Effector memory CD4-positive, alpha-beta T cell (primary cell): ENCODE results near the gene RGS9.
A peak's percentile ranks its signal among the peaks of the same experiment; 100 is the strongest.
"Not testable (repeated sequence)": the region's sequence is repeated elsewhere in the genome, so short reads cannot be mapped to it uniquely, and the experiment has no call there.

Source experiments
- DNase-seq, 3 donors: peaks; one replicate each; pipeline ENCODE4 v3.0.0-alpha.2; 2020
- H3K27ac ChIP-seq: 2 replicates; pipeline ENCODE4 v1.7.0; 2013; ENCODE audit warnings: mild to moderate bottlenecking, low read length, moderate library complexity; ENCODE audit not compliant: insufficient read depth, poor library complexity, severe bottlenecking
- H3K27me3 ChIP-seq: replicated peaks from 2 replicates; pipeline ENCODE4 v1.7.0; 2013; ENCODE audit warnings: mild to moderate bottlenecking, low read length; ENCODE audit not compliant: insufficient read depth, control insufficient read depth, poor library complexity, severe bottlenecking
- H3K36me3 ChIP-seq: 2 replicates; pipeline ENCODE4 v1.7.0; 2013; ENCODE audit warnings: mild to moderate bottlenecking, low read length, moderate library complexity; ENCODE audit not compliant: control insufficient read depth, insufficient read depth
- H3K4me1 ChIP-seq: 2 replicates; pipeline ENCODE4 v1.7.0; 2013; ENCODE audit warnings: low read length, mild to moderate bottlenecking; ENCODE audit not compliant: control insufficient read depth, insufficient read depth, poor library complexity, severe bottlenecking
- H3K4me3 ChIP-seq: 2 replicates; pipeline ENCODE4 v1.7.0; 2013; ENCODE audit warnings: low read length, low read depth, mild to moderate bottlenecking; ENCODE audit not compliant: insufficient read depth, poor library complexity, severe bottlenecking
- H3K9me3 ChIP-seq: 2 replicates; pipeline ENCODE4 v1.7.0; 2013; ENCODE audit warnings: mild to moderate bottlenecking, low read length, moderate library complexity; ENCODE audit not compliant: control insufficient read depth
- total RNA-seq, 3 donors: gene quantifications; one replicate each; lab custom pipeline; 2026; lab: John Stamatoyannopoulos, UW

RGS9 gene
- total RNA-seq = 2.4 to 15.1 (median 4.6) reads per million in 3 donors

- H3K4me3 ChIP-seq = peak within 1 kb of the TSS; percentile 42
- H3K27ac ChIP-seq = peak within 1 kb of the TSS; percentile 20
- no peaks in the 10 kb centered on the region for H3K27me3 ChIP-seq
- DNase-seq = peak; percentile 81 to 83 (median 82)
- no peaks in the 10 kb centered on the region for H3K36me3 ChIP-seq
- no peaks in the 10 kb centered on the region for H3K9me3 ChIP-seq
- peaks cover 17% of the 10 kb centered on the region for H3K4me1 ChIP-seq
These were observed at the start of gene RGS9 for GRCh38 chr17:65137021-65137939. Gene RGS9, plus strand, starts transcription at chr17:65137370. Its CDS starts 171 bp downstream, at chr17:65137541.

- Histone ChIP-seq H3K9me3 (no peaks in the 10 kb centered on the region), H3K4me1 (no peaks in the 10 kb centered on the region), H3K27ac (no peak overlapping the region), H3K4me3 (no peak overlapping the region), H3K36me3 (no peaks in the 10 kb centered on the region), H3K27me3 (no peaks in the 10 kb centered on the region)
- no peak for DNase-seq
These were observed 48.4 kb upstream of the RGS9 start for GRCh38 chr17:65088621-65089360.

- Histone ChIP-seq H3K4me1 (no peaks in the 10 kb centered on the region), H3K27ac (no peak overlapping the region), H3K27me3 (no peaks in the 10 kb centered on the region), H3K9me3 (no peaks in the 10 kb centered on the region), H3K36me3 (no peaks in the 10 kb centered on the region), H3K4me3 (no peak overlapping the region)
- no peak for DNase-seq
These were observed 44.9 kb upstream of the RGS9 start for GRCh38 chr17:65092262-65092661.

- not testable (repeated sequence) for H3K27ac ChIP-seq, H3K9me3 ChIP-seq, H3K27me3 ChIP-seq, DNase-seq, H3K4me1 ChIP-seq, H3K4me3 ChIP-seq, H3K36me3 ChIP-seq
These were observed 44.3 kb upstream of the RGS9 start for GRCh38 chr17:65092721-65093356.

GRCh38 chr17:65093930-65094329, 43.2 kb upstream of the RGS9 start:
- no peak for DNase-seq
- H3K9me3 ChIP-seq = no peaks in the 10 kb centered on the region
- no peaks in the 10 kb centered on the region for H3K36me3 ChIP-seq
- no peak overlapping the region for H3K4me3 ChIP-seq
- no peak overlapping the region for H3K27ac ChIP-seq
- no peaks in the 10 kb centered on the region for H3K4me1 ChIP-seq
- H3K27me3 ChIP-seq = no peaks in the 10 kb centered on the region

- Histone ChIP-seq H3K36me3 (no peaks in the 10 kb centered on the region), H3K4me1 (peaks cover 6% of the 10 kb centered on the region), H3K4me3 (no peak overlapping the region), H3K27ac (no peak overlapping the region), H3K9me3 (no peaks in the 10 kb centered on the region), H3K27me3 (no peaks in the 10 kb centered on the region)
- no peak for DNase-seq
These were observed 41.7 kb upstream of the RGS9 start for GRCh38 chr17:65095465-65095864.

- not testable (repeated sequence) for H3K9me3 ChIP-seq, DNase-seq, H3K36me3 ChIP-seq, H3K4me3 ChIP-seq, H3K27ac ChIP-seq, H3K27me3 ChIP-seq
- H3K4me1 ChIP-seq = peaks cover 13% of the 10 kb centered on the region
These were observed 40.8 kb upstream of the RGS9 start for GRCh38 chr17:65096382-65096781.

GRCh38 chr17:65097110-65097509, 40.1 kb upstream of the RGS9 start:
- Histone ChIP-seq H3K4me3 (no peak overlapping the region), H3K9me3 (no peaks in the 10 kb centered on the region), H3K36me3 (no peaks in the 10 kb centered on the region), H3K27ac (no peak overlapping the region), H3K27me3 (no peaks in the 10 kb centered on the region), H3K4me1 (peaks cover 13% of the 10 kb centered on the region)
- no peak for DNase-seq

- H3K27ac ChIP-seq = no peak overlapping the region
- no peaks in the 10 kb centered on the region for H3K36me3 ChIP-seq
- peaks cover 13% of the 10 kb centered on the region for H3K4me1 ChIP-seq
- no peaks in the 10 kb centered on the region for H3K9me3 ChIP-seq
- no peaks in the 10 kb centered on the region for H3K27me3 ChIP-seq
- H3K4me3 ChIP-seq = no peak overlapping the region
- no peak for DNase-seq
These were observed 37.7 kb upstream of the RGS9 start for GRCh38 chr17:65099475-65099874.
